PC-3 (cell line): ENCODE data around the gene MEF2C. TPM values are rescaled to one million over a fixed set of nuclear protein-coding genes. Genes with fewer than 3 reads are reported as not detected.
A peak's percentile ranks its signal among the peaks of the same experiment; 100 is the strongest.

ENCODE experiments used
- ATAC-seq: fragments of 200-7000 bp; cut with Tn5 transposase; 2 replicates; pipeline ENCODE4 v1.9.1; 2020; ENCODE audit warnings: mild to moderate bottlenecking, moderate library complexity
- BruUV-seq: library from RNA; stranded (reverse); fragments of 400-500 nt; replicated peaks from 2 replicates; lab custom pipeline; 2021; lab: Mats Ljungman, UMichigan
- CTCF ChIA-PET: fragments of 300-600 bp; sonication (Branson Sonifier 250); formaldehyde crosslinking; loops from one replicate; lab custom pipeline; 2022; ENCODE audit warnings: antibody characterized with exemption; lab: Charles Lee
- POLR2A ChIA-PET: fragments of 300-600 bp; sonication (Branson Sonifier 250); formaldehyde crosslinking; loops from one replicate; lab custom pipeline; 2022; ENCODE audit warnings: antibody characterized with exemption; ENCODE audit not compliant: unreplicated experiment; lab: Charles Lee
- DNase-seq: peaks from one replicate; pipeline ENCODE4 v3.0.0-alpha.2; 2015
- H2AFZ ChIP-seq: fragments of 300-600 bp; sonication (generic); 2 replicates; pipeline ENCODE4 v1.6.0; 2016; ENCODE audit warnings: antibody characterized with exemption, low read length
- H3F3A ChIP-seq: fragments of 300-600 bp; sonication (generic); one replicate; pipeline ENCODE4 v1.6.0; 2017; ENCODE audit warnings: antibody characterized with exemption, low read length, control low read depth, mild to moderate bottlenecking; ENCODE audit not compliant: unreplicated experiment
- H3K27ac ChIP-seq: fragments of 300-600 bp; sonication (generic); 2 replicates; pipeline ENCODE4 v1.5.1; 2016; ENCODE audit warnings: mild to moderate bottlenecking, low read length
- H3K27me3 ChIP-seq: fragments of 300-600 bp; sonication (generic); 2 replicates; pipeline ENCODE4 v1.6.1; 2016; ENCODE audit warnings: low read length, mixed read lengths
- H3K36me3 ChIP-seq: fragments of 300-600 bp; sonication (generic); 2 replicates; pipeline ENCODE4 v1.6.1; 2016; ENCODE audit warnings: low read depth, mixed run types, low read length, mixed read lengths
- H3K4me1 ChIP-seq: fragments of 300-600 bp; sonication (generic); 2 replicates; pipeline ENCODE4 v1.5.1; 2016; ENCODE audit warnings: low read length; ENCODE audit not compliant: insufficient read depth
- H3K4me2 ChIP-seq: fragments of 300-600 bp; sonication (generic); 2 replicates; pipeline ENCODE4 v1.6.0; 2016; ENCODE audit warnings: low read length
- H3K4me3 ChIP-seq: fragments of 300-600 bp; sonication (generic); 2 replicates; pipeline ENCODE4 v1.5.1; 2016; ENCODE audit warnings: mild to moderate bottlenecking, low read length, mixed read lengths
- H3K79me2 ChIP-seq: fragments of 300-600 bp; sonication (generic); 2 replicates; pipeline ENCODE4 v1.6.1; 2017; ENCODE audit warnings: low read length, mixed read lengths
- H3K9ac ChIP-seq: fragments of 300-600 bp; sonication (generic); 2 replicates; pipeline ENCODE4 v1.6.0; 2016; ENCODE audit warnings: mild to moderate bottlenecking, low read length
- H3K9me2 ChIP-seq: fragments of 300-600 bp; sonication (generic); replicated peaks from 2 replicates; pipeline ENCODE4 v1.6.1; 2016; ENCODE audit warnings: mixed run types, low read length, mixed read lengths
- H3K9me3 ChIP-seq: fragments of 300-600 bp; sonication (generic); 2 replicates; pipeline ENCODE4 v1.6.1; 2016; ENCODE audit warnings: low read length, mixed read lengths
- H4K20me1 ChIP-seq: fragments of 300-600 bp; sonication (generic); 2 replicates; pipeline ENCODE4 v1.6.1; 2016; ENCODE audit warnings: low read length, mixed read lengths
- CTCF ChIP-seq: fragments of 300-600 bp; sonication (generic); conservative IDR thresholded peaks from 2 replicates; pipeline ENCODE4 v1.5.1; 2017; ENCODE audit warnings: antibody characterized with exemption, low read depth, mild to moderate bottlenecking, low read length
- EZH2 ChIP-seq: fragments of 300-600 bp; sonication (generic); IDR thresholded peaks from one replicate; pipeline ENCODE4 v1.6.1; 2017; ENCODE audit warnings: antibody characterized with exemption, mild to moderate bottlenecking, low read length; ENCODE audit not compliant: unreplicated experiment
- EZH2phosphoT487 ChIP-seq: fragments of 300-600 bp; sonication (generic); IDR thresholded peaks from 2 replicates; pipeline ENCODE4 v1.6.1; 2018; ENCODE audit warnings: mild to moderate bottlenecking, antibody characterized with exemption, low read length, borderline replicate concordance
- intact Hi-C: fragments of 100-400 bp; cut with micrococcal nuclease; formaldehyde crosslinking; loops from 2 replicates; pipeline ENCODE4 v1.9.0; 2023
- total RNA-seq: library from RNA; depleted of rRNA; stranded (reverse); fragments of >200 nt; gene quantifications from 2 replicates; pipeline ENCODE4 v1.2.3, GENCODE V29; 2014

MEF2C gene
- total RNA-seq, 1 experiment from 2014 or later: 8.0 TPM

DNA sequence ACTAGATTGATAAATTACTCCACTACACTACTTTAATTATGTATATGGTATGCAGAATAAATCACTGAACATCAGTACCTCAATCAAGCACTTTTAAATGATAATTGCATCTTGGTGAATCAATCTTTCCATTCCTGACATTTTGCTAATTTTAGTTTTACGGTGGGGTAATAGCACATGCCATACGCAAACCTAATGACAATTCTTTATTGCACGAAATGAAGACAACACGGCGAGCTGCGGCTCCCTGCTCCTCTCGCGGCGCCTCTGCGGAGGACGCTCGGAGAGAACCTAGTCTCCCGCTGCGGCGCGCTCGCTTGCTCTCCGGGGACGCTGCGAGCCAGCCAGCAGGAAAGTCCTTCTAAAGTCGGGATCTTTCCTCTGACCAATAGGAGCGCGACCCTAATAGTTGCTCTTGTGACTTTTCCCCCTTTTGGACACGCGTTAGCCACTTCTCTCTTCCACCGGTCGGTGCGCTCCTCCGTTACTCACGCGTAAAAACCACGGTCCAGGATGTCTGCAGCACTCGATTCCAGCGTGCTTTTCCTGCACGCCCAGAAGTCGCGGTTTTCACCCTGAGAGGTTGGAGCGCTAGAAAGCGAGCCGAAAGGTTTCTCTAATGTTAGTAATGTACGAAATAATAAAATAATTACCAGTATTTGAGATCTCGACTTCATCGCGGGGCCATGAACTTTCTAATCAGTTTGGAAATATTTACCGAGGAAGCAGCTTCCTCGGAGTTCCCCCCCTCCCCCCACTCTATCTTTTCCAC lies 1.0 kb upstream of the MEF2C start:
- TSS peak; percentile 66 for BruUV-seq
- Histone ChIP-seq H3K79me2 (peaks cover 33% of the 10 kb centered on the region), H3K4me2 (peak overlapping the region; percentile 90), H3K4me1 (peaks cover 30% of the 10 kb centered on the region), H3K9me2 (no peaks in the 10 kb centered on the region), H3K9ac (peak overlapping the region; percentile 76), H4K20me1 (no peaks in the 10 kb centered on the region), H3K27me3 (no peaks in the 10 kb centered on the region), H3K9me3 (no peaks in the 10 kb centered on the region), H2AFZ (peak overlapping the region; percentile 84), H3K36me3 (no peaks in the 10 kb centered on the region), H3K27ac (peak overlapping the region; percentile 56), H3K4me3 (peak overlapping the region; percentile 85), H3F3A (no peaks in the 10 kb centered on the region)
- TF ChIP-seq EZH2phosphoT487 (no peak), CTCF (no peak), EZH2 (no peak)
- intact Hi-C loops: loop anchor here (1.0 to 10.0 kb wide), 6 partner anchors 83 to 1381 kb away; no protein-coding TSS in a partner anchor
- CTCF ChIA-PET: interaction anchor here (1.3 kb wide), 1 partner anchor 156 kb away, joined by 3 read pairs; no protein-coding TSS in a partner anchor
- POLR2A ChIA-PET: interaction anchor here (0.5 to 0.6 kb wide), 3 partner anchors 67 to 321 kb away, joined by 3 read pairs; no protein-coding TSS in a partner anchor
- DNase-seq: peak; percentile 67
- ATAC-seq: peak; percentile 52

DNA sequence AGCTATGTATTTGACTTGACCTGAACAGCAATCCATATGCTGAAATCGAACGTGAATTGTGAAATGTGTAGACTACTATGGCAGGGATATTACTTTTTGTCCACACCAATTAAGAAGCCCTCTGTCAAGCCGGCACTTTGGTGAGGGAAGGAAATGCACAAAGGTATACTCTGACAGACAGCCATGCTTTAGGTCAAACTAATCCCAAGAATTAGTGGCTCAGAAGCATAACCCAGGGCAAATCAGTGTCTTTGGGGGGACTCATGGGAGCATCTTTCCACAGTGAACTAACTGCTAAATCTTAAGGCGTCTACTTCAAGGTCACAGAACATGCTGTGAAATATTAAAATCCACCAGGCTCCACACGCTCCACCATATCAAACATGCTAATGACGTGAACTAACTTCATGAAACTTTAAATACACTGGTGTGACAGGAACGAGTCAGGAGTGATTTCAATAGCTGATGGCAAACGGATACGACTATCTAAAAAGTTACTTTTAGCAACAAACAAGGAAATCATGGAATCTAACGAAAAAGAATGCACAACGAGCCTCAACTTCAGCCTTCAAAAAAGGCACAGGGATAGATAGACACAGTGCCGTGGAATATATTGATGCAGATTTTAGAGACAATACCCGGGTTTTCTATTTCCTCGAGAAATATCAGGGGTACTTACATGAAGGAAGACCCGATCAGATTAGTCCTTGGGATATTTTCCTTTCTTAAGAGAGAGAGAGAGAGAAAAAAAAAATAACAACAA lies 527 bp downstream of the MEF2C start:
- Histone ChIP-seq H3K4me1 (peaks cover 46% of the 10 kb centered on the region), H2AFZ (peak overlapping the region; percentile 84), H3K27ac (peak overlapping the region; percentile 56), H3K9ac (peak overlapping the region; percentile 76), H3K4me3 (peak overlapping the region; percentile 85), H3K9me2 (no peaks in the 10 kb centered on the region), H3K79me2 (peaks cover 33% of the 10 kb centered on the region), H4K20me1 (no peaks in the 10 kb centered on the region), H3K9me3 (no peaks in the 10 kb centered on the region), H3F3A (no peaks in the 10 kb centered on the region), H3K36me3 (no peaks in the 10 kb centered on the region), H3K4me2 (peak overlapping the region; percentile 90), H3K27me3 (no peaks in the 10 kb centered on the region)
- ChIA-PET POLR2A (interaction anchor here (0.6 kb wide), 3 partner anchors 150 to 154 kb away, joined by 5 to 14 read pairs (median 10); no protein-coding TSS in a partner anchor), CTCF (interaction anchor here (0.6 to 1.3 kb wide), 4 partner anchors 154 to 1615 kb away, joined by 3 to 6 read pairs (median 4); no protein-coding TSS in a partner anchor)
- TSS peak; percentile 68 for BruUV-seq
- DNase-seq (peak; percentile 21), ATAC-seq (0 out of 2 replicates have a peak, but pooled peaks have one; percentile 1)
- no peak for TF ChIP-seq EZH2phosphoT487
- TF ChIP-seq CTCF: no peak
- no peak for TF ChIP-seq EZH2
- intact Hi-C loops: loop anchor here (1.0 to 10.0 kb wide), 6 partner anchors 85 to 1382 kb away; no protein-coding TSS in a partner anchor
